GM12878 (cell line): Measurements from ENCODE around the gene KCND3. TPM values are rescaled to one million over a fixed set of nuclear protein-coding genes. Genes with fewer than 3 reads are reported as not detected.

Experiments
- ATAC-seq: fragments of 200-7000 bp; cut with Tn5 transposase; 3 replicates; pipeline ENCODE4 v1.9.1; 2020; ENCODE audit warnings: mild to moderate bottlenecking, moderate library complexity
- BruUV-seq: library from RNA; stranded (reverse); fragments of 400-500 nt; replicated peaks from 2 replicates; lab custom pipeline; 2021; lab: Mats Ljungman, UMichigan
- CTCF ChIA-PET: fragments of 300-600 bp; sonication (Branson Sonifier 250); formaldehyde crosslinking; extraction: SDS; loops from one replicate; lab custom pipeline; 2021; ENCODE audit warnings: inconsistent platforms; lab: Yijun Ruan, JAX
- POLR2A ChIA-PET: fragments of 350-600 bp; formaldehyde crosslinking; extraction: SDS; loops from one replicate; lab custom pipeline; 2021; ENCODE audit warnings: inconsistent platforms; lab: Charles Lee
- RAD21 ChIA-PET: fragments of 300-600 bp; sonication (Branson Sonifier 250); formaldehyde crosslinking; loops from one replicate; lab custom pipeline; 2023; ENCODE audit warnings: antibody characterized with exemption; ENCODE audit not compliant: unreplicated experiment; lab: Charles Lee
- SMC1A ChIA-PET: fragments of 300-600 bp; sonication (Branson Sonifier 250); formaldehyde crosslinking; loops from one replicate; lab custom pipeline; 2023; ENCODE audit not compliant: unreplicated experiment, uncharacterized antibody; lab: Charles Lee
- DNase-seq: peaks from one replicate; pipeline ENCODE4 v3.0.0-alpha.2; 2011; ENCODE audit warnings: low read depth, low spot score
- FAIRE-seq: peaks from 3 replicates; lab custom pipeline; 2011; peaks lifted over from hg19 to GRCh38; lab: Jason Lieb, UNC
- H2AFZ ChIP-seq: 2 replicates; pipeline ENCODE4 v1.6.0; 2011; ENCODE audit warnings: low read depth, low read length, control low read depth; ENCODE audit not compliant: control insufficient read depth
- H3K27ac ChIP-seq: 2 replicates; pipeline ENCODE4 v1.5.1; 2011; ENCODE audit warnings: control low read depth; ENCODE audit not compliant: control insufficient read depth, insufficient read depth
- H3K27me3 ChIP-seq, 2 experiments: replicated peaks in 1 of 2; 2 replicates each; pipeline versions ENCODE4 v1.6.0 to v1.6.1; 2011; ENCODE audit warnings: low read length in 1 of 2; ENCODE audit not compliant: control insufficient read depth in 2 of 2, insufficient read depth in 2 of 2
- H3K36me3 ChIP-seq, 2 experiments: 2 replicates each; pipeline ENCODE4 v1.5.1; 2011; ENCODE audit warnings: low read length in 1 of 2; ENCODE audit not compliant: control insufficient read depth in 2 of 2, insufficient read depth in 2 of 2
- H3K4me1 ChIP-seq: 2 replicates; pipeline ENCODE4 v1.6.1; 2011; ENCODE audit warnings: mild to moderate bottlenecking, low read length, moderate library complexity, mixed read lengths; ENCODE audit not compliant: control insufficient read depth, insufficient read depth
- H3K4me2 ChIP-seq: 2 replicates; pipeline ENCODE4 v1.6.0; 2011; ENCODE audit warnings: control low read depth; ENCODE audit not compliant: control insufficient read depth, insufficient read depth
- H3K4me3 ChIP-seq: fragments of 200-600 bp; sonication (generic); 2 replicates; pipeline ENCODE4 v1.5.1; 2016
- H3K79me2 ChIP-seq: 2 replicates; pipeline ENCODE4 v1.6.0; 2011; ENCODE audit warnings: low read length; ENCODE audit not compliant: control insufficient read depth, insufficient read depth
- H3K9ac ChIP-seq: 2 replicates; pipeline ENCODE4 v1.8.0; 2011; ENCODE audit warnings: low read length, control low read depth, mixed read lengths; ENCODE audit not compliant: control insufficient read depth, insufficient read depth
- H3K9me3 ChIP-seq: replicated peaks from 3 replicates; pipeline ENCODE4 v1.5.1; 2011; ENCODE audit warnings: mild to moderate bottlenecking, low read length; ENCODE audit not compliant: control insufficient read depth, insufficient read depth
- H4K20me1 ChIP-seq: 2 replicates; pipeline ENCODE4 v1.6.0; 2011; ENCODE audit not compliant: control insufficient read depth, insufficient read depth
- CEBPZ ChIP-seq: fragments of 150-350 bp; IDR thresholded peaks from 2 replicates; pipeline ENCODE4 v1.6.1; 2016; ENCODE audit warnings: low read depth, low read length
- E4F1 ChIP-seq: fragments of 450-650 bp; IDR thresholded peaks from 2 replicates; pipeline ENCODE4 v1.6.1; 2018; ENCODE audit warnings: borderline replicate concordance, mild to moderate bottlenecking; ENCODE audit not compliant: partially characterized antibody
- EED ChIP-seq: sonication (generic); IDR thresholded peaks from 2 replicates; pipeline ENCODE4 v1.6.1; 2016; ENCODE audit warnings: antibody characterized with exemption, low read depth
- ETV6 ChIP-seq, 2 experiments: fragments of 450-650 bp in 1 of 2; IDR thresholded peaks in 1 of 2; conservative IDR thresholded peaks in 1 of 2; 2 replicates each; pipeline ENCODE4 v1.6.1; 2014; ENCODE audit warnings: antibody characterized with exemption in 1 of 2, borderline replicate concordance in 1 of 2, low read depth in 1 of 2, mild to moderate bottlenecking in 1 of 2, moderate library complexity in 1 of 2
- KAT2A ChIP-seq: conservative IDR thresholded peaks from 2 replicates; pipeline ENCODE4 v1.6.1; 2011; ENCODE audit warnings: low read depth, low read length; ENCODE audit not compliant: control insufficient read depth
- PAX8 ChIP-seq: fragments of 450-650 bp; IDR thresholded peaks from 2 replicates; pipeline ENCODE4 v1.6.1; 2017; ENCODE audit warnings: mild to moderate bottlenecking, moderate library complexity
- RBBP5 ChIP-seq: fragments of 200-600 bp; sonication (generic); conservative IDR thresholded peaks from 2 replicates; pipeline ENCODE4 v1.6.1; 2016
- SPI1 ChIP-seq: IDR thresholded peaks from 2 replicates; pipeline ENCODE4 v1.6.1; 2011; ENCODE audit warnings: low read depth, mild to moderate bottlenecking, low read length, moderate library complexity, borderline replicate concordance; ENCODE audit not compliant: insufficient read depth
- WGBS: methylation state at CpG from one replicate; pipeline ENCODE4 v1.1.6; 2016; ENCODE audit warnings: low lambda C conversion rate; ENCODE audit not compliant: insufficient replicate concordance, insufficient coverage; ENCODE audit errors: missing lambda C conversion rate; 5-methylcytosine and 5-hydroxymethylcytosine counted together
- in situ Hi-C: fragments of 300-500 bp; cut with MboI; formaldehyde crosslinking; loops from 9 replicates; pipeline ENCODE4 v1.14.3; 2018; ENCODE audit warnings: mixed read lengths
- intact Hi-C: fragments of 100-400 bp; cut with micrococcal nuclease; formaldehyde crosslinking; loops from one replicate; pipeline ENCODE4 v1.14.2; 2022; ENCODE audit not compliant: unreplicated experiment
- polyA plus RNA-seq, 11 experiments: library from polyadenylated mRNA; depleted of rRNA in 4 of 11; unstranded in 6 of 11; stranded (reverse) in 5 of 11; fragments of >200 nt; fragmentation: Nextera tagmentation in 4 of 11; fragmentation: Illumina TruSeq in 1 of 11; extraction: Ambion mirVana in 4 of 11; extraction: Trizol in 1 of 11; gene quantifications; 1 replicate in 1 of 11; 2 replicates in 10 of 11; pipeline versions ENCODE4 v1.2.1 to v1.2.3, GENCODE V29; 2011 to 2016; ENCODE audit warnings: inconsistent platforms in 2 of 11, missing spikeins in 2 of 11, low read depth in 1 of 11
- total RNA-seq, 4 experiments: library from RNA; depleted of rRNA in 3 of 4; stranded (reverse); fragments of >200 nt in 3 of 4; fragmentation: Illumina TruSeq in 1 of 4; extraction: Trizol in 1 of 4; gene quantifications; 2 replicates each; pipeline versions ENCODE4 v1.2.1 to v1.2.3, GENCODE V29; 2013 to 2021

KCND3 gene
- total and polyA plus RNA-seq, 10 of the 15 experiments (the other 5 are each of a cell fraction or from before 2014, with no cell fraction given): 0.02 TPM; not detected in 9

- TF ChIP-seq E4F1 (no peak), CEBPZ (no peak), KAT2A (no peak), SPI1 (no peak), RBBP5 (no peak)
These were observed 177.2 kb downstream of the KCND3 start (continued) for GRCh38 chr1:111812306-111812705.

GRCh38 chr1:111811891-111812290 is 177.6 kb downstream of the KCND3 start:
- H3K79me2 ChIP-seq: no peaks in the 10 kb centered on the region
- ChIA-PET RAD21 (no interaction called here), CTCF (no interaction called here), POLR2A (no interaction called here), SMC1A (no interaction called here)
- H3K36me3 ChIP-seq: no peaks in the 10 kb centered on the region
- no peak for DNase-seq
- in situ Hi-C loops (no loop called here), intact Hi-C loops (no loop called here)
- no peak overlapping the region for H3K9ac ChIP-seq
- H3K4me3 ChIP-seq: no peak overlapping the region
- H3K4me1 ChIP-seq: no peaks in the 10 kb centered on the region
- TF ChIP-seq EED (no peak), PAX8 (no peak), ETV6 (conservative IDR thresholded peaks at IDR 0.05 in 1 of 2, IDR thresholded peaks at IDR 0.05 in 1 of 2; ENCODE audit: borderline replicate concordance in 1 of 2, low read depth in 1 of 2) (no peak)
- no peak overlapping the region for H3K27ac ChIP-seq
- no peak overlapping the region for H2AFZ ChIP-seq
- H3K27me3 ChIP-seq: peaks cover 0 to 9% of the 10 kb centered on the region in 2 experiments
- 30% methylated on average over 10 of the region's 10 CpGs for WGBS
- H4K20me1 ChIP-seq: no peaks in the 10 kb centered on the region; the same call in 1 of the 2 replicates
- no peak for ATAC-seq
- no peak for FAIRE-seq
- no peak overlapping the region for H3K4me2 ChIP-seq
- BruUV-seq: no TSS peak
- no peaks in the 10 kb centered on the region for H3K9me3 ChIP-seq
